ENCODE measurements around the gene TMEM144.
"Not testable (repeated sequence)": the region's sequence is repeated elsewhere in the genome, so short reads cannot be mapped to it uniquely, and the experiment has no call there.

The TMEM144 gene

GRCh38 chr4:158224999-158225398 is 14.7 kb downstream of the TMEM144 start:
- in situ Hi-C loops (cut with MboI; ENCODE audit: low pct_unique_long_range_greater_than_20kb, low sequenced_read_pairs); DNase-seq: not testable (repeated sequence)

- in situ Hi-C loops (cut with MboI; ENCODE audit: low pct_unique_long_range_greater_than_20kb, low sequenced_read_pairs); DNase-seq: not testable (repeated sequence)
Measured at GRCh38 chr4:158227880-158228279, 17.6 kb downstream of the TMEM144 start.

- DNase-seq; in situ Hi-C loops (cut with MboI; ENCODE audit: low pct_unique_long_range_greater_than_20kb, low sequenced_read_pairs): not testable (repeated sequence)
Measured at GRCh38 chr4:158228399-158228798, 18.1 kb downstream of the TMEM144 start.

- no peak for DNase-seq
- in situ Hi-C loops (cut with MboI; ENCODE audit: low pct_unique_long_range_greater_than_20kb, low sequenced_read_pairs): no loop called here
Measured at GRCh38 chr4:158229768-158230167, 19.5 kb downstream of the TMEM144 start.

- in situ Hi-C loops (cut with MboI; ENCODE audit: low pct_unique_long_range_greater_than_20kb, low sequenced_read_pairs): no loop called here
- no peak for DNase-seq
Measured at GRCh38 chr4:158234671-158235070, 24.4 kb downstream of the TMEM144 start.

GRCh38 chr4:158236304-158237030 is 26.2 kb downstream of the TMEM144 start:
- DNase-seq: no peak
- in situ Hi-C loops (cut with MboI; ENCODE audit: low pct_unique_long_range_greater_than_20kb, low sequenced_read_pairs): no loop called here

GRCh38 chr4:158238575-158238974 is 28.3 kb downstream of the TMEM144 start:
- in situ Hi-C loops (cut with MboI; ENCODE audit: low pct_unique_long_range_greater_than_20kb, low sequenced_read_pairs): no loop called here
- no peak for DNase-seq

- in situ Hi-C loops (cut with MboI; ENCODE audit: low pct_unique_long_range_greater_than_20kb, low sequenced_read_pairs): no loop called here
- DNase-seq: no peak
Measured at GRCh38 chr4:158239196-158239595, 28.9 kb downstream of the TMEM144 start.

- DNase-seq: no peak
- in situ Hi-C loops (cut with MboI; ENCODE audit: low pct_unique_long_range_greater_than_20kb, low sequenced_read_pairs): no loop called here
Measured at GRCh38 chr4:158243071-158243470, 32.8 kb downstream of the TMEM144 start.

- DNase-seq: peak; percentile 38
- in situ Hi-C loops (cut with MboI; ENCODE audit: low pct_unique_long_range_greater_than_20kb, low sequenced_read_pairs): loop anchor here (25.0 kb wide), 1 partner anchor 387 kb away; no protein-coding TSS in a partner anchor
Measured at GRCh38 chr4:158250321-158250720, 40.0 kb downstream of the TMEM144 start.

- in situ Hi-C loops (cut with MboI; ENCODE audit: low pct_unique_long_range_greater_than_20kb, low sequenced_read_pairs): loop anchor here (25.0 kb wide), 1 partner anchor 384 kb away; no protein-coding TSS in a partner anchor
- DNase-seq: peak; percentile 76
Measured at GRCh38 chr4:158253350-158253980, 43.2 kb downstream of the TMEM144 start.

GRCh38 chr4:158254292-158254691 is 44.0 kb downstream of the TMEM144 start:
- in situ Hi-C loops (cut with MboI; ENCODE audit: low pct_unique_long_range_greater_than_20kb, low sequenced_read_pairs): loop anchor here (25.0 kb wide), 1 partner anchor 383 kb away; no protein-coding TSS in a partner anchor
- peak; percentile 11 for DNase-seq

GRCh38 chr4:158255727-158256324 is 45.5 kb downstream of the TMEM144 start:
- DNase-seq: peak; percentile 60
- in situ Hi-C loops (cut with MboI; ENCODE audit: low pct_unique_long_range_greater_than_20kb, low sequenced_read_pairs): loop anchor here (25.0 kb wide), 1 partner anchor 381 kb away; no protein-coding TSS in a partner anchor

GRCh38 chr4:158259955-158260575 is 49.8 kb downstream of the TMEM144 start:
- in situ Hi-C loops (cut with MboI; ENCODE audit: low pct_unique_long_range_greater_than_20kb, low sequenced_read_pairs): loop anchor here (25.0 kb wide), 1 partner anchor 377 kb away; no protein-coding TSS in a partner anchor
- peak; percentile 47 for DNase-seq

GRCh38 chr4:158261480-158261879 is 51.2 kb downstream of the TMEM144 start:
- no peak for DNase-seq
- in situ Hi-C loops (cut with MboI; ENCODE audit: low pct_unique_long_range_greater_than_20kb, low sequenced_read_pairs): loop anchor here (25.0 kb wide), 1 partner anchor 376 kb away; no protein-coding TSS in a partner anchor

GRCh38 chr4:158268553-158268952 is 58.3 kb downstream of the TMEM144 start:
- in situ Hi-C loops (cut with MboI; ENCODE audit: low pct_unique_long_range_greater_than_20kb, low sequenced_read_pairs): loop anchor here (25.0 kb wide), 1 partner anchor 369 kb away; no protein-coding TSS in a partner anchor
- DNase-seq: no peak

- DNase-seq: no peak
- in situ Hi-C loops (cut with MboI; ENCODE audit: low pct_unique_long_range_greater_than_20kb, low sequenced_read_pairs): loop anchor here (25.0 kb wide), 1 partner anchor 363 kb away; no protein-coding TSS in a partner anchor
Measured at GRCh38 chr4:158274636-158275035, 64.3 kb downstream of the TMEM144 start.

GRCh38 chr4:158277558-158277957 is 67.3 kb downstream of the TMEM144 start:
- in situ Hi-C loops (cut with MboI; ENCODE audit: low pct_unique_long_range_greater_than_20kb, low sequenced_read_pairs): no loop called here
- DNase-seq: no peak

- in situ Hi-C loops (cut with MboI; ENCODE audit: low pct_unique_long_range_greater_than_20kb, low sequenced_read_pairs); DNase-seq: not testable (repeated sequence)
Measured at GRCh38 chr4:158279052-158279451, 68.8 kb downstream of the TMEM144 start.
